GM12878 (cell line): ENCODE data around the gene SNAP29. TPM values are rescaled to one million over a fixed set of nuclear protein-coding genes. Genes with fewer than 3 reads are reported as not detected.

Experiments
- ATAC-seq: fragments of 200-7000 bp; cut with Tn5 transposase; 3 replicates; pipeline ENCODE4 v1.9.1; 2020; ENCODE audit warnings: mild to moderate bottlenecking, moderate library complexity
- BruUV-seq: library from RNA; stranded (reverse); fragments of 400-500 nt; replicated peaks from 2 replicates; lab custom pipeline; 2021; lab: Mats Ljungman, UMichigan
- CTCF ChIA-PET: fragments of 300-600 bp; sonication (Branson Sonifier 250); formaldehyde crosslinking; extraction: SDS; loops from one replicate; lab custom pipeline; 2021; ENCODE audit warnings: inconsistent platforms; lab: Yijun Ruan, JAX
- POLR2A ChIA-PET: fragments of 350-600 bp; formaldehyde crosslinking; extraction: SDS; loops from one replicate; lab custom pipeline; 2021; ENCODE audit warnings: inconsistent platforms; lab: Charles Lee
- RAD21 ChIA-PET: fragments of 300-600 bp; sonication (Branson Sonifier 250); formaldehyde crosslinking; loops from one replicate; lab custom pipeline; 2023; ENCODE audit warnings: antibody characterized with exemption; ENCODE audit not compliant: unreplicated experiment; lab: Charles Lee
- SMC1A ChIA-PET: fragments of 300-600 bp; sonication (Branson Sonifier 250); formaldehyde crosslinking; loops from one replicate; lab custom pipeline; 2023; ENCODE audit not compliant: unreplicated experiment, uncharacterized antibody; lab: Charles Lee
- DNase-seq: peaks from one replicate; pipeline ENCODE4 v3.0.0-alpha.2; 2011; ENCODE audit warnings: low read depth, low spot score
- FAIRE-seq: peaks from 3 replicates; lab custom pipeline; 2011; peaks lifted over from hg19 to GRCh38; lab: Jason Lieb, UNC
- H2AFZ ChIP-seq: 2 replicates; pipeline ENCODE4 v1.6.0; 2011; ENCODE audit warnings: low read depth, low read length, control low read depth; ENCODE audit not compliant: control insufficient read depth
- H3K27ac ChIP-seq: 2 replicates; pipeline ENCODE4 v1.5.1; 2011; ENCODE audit warnings: control low read depth; ENCODE audit not compliant: control insufficient read depth, insufficient read depth
- H3K27me3 ChIP-seq, 2 experiments: replicated peaks in 1 of 2; 2 replicates each; pipeline versions ENCODE4 v1.6.0 to v1.6.1; 2011; ENCODE audit warnings: low read length in 1 of 2; ENCODE audit not compliant: control insufficient read depth in 2 of 2, insufficient read depth in 2 of 2
- H3K36me3 ChIP-seq, 2 experiments: 2 replicates each; pipeline ENCODE4 v1.5.1; 2011; ENCODE audit warnings: low read length in 1 of 2; ENCODE audit not compliant: control insufficient read depth in 2 of 2, insufficient read depth in 2 of 2
- H3K4me1 ChIP-seq: 2 replicates; pipeline ENCODE4 v1.6.1; 2011; ENCODE audit warnings: mild to moderate bottlenecking, low read length, moderate library complexity, mixed read lengths; ENCODE audit not compliant: control insufficient read depth, insufficient read depth
- H3K4me2 ChIP-seq: 2 replicates; pipeline ENCODE4 v1.6.0; 2011; ENCODE audit warnings: control low read depth; ENCODE audit not compliant: control insufficient read depth, insufficient read depth
- H3K4me3 ChIP-seq: fragments of 200-600 bp; sonication (generic); 2 replicates; pipeline ENCODE4 v1.5.1; 2016
- H3K79me2 ChIP-seq: 2 replicates; pipeline ENCODE4 v1.6.0; 2011; ENCODE audit warnings: low read length; ENCODE audit not compliant: control insufficient read depth, insufficient read depth
- H3K9ac ChIP-seq: 2 replicates; pipeline ENCODE4 v1.8.0; 2011; ENCODE audit warnings: low read length, control low read depth, mixed read lengths; ENCODE audit not compliant: control insufficient read depth, insufficient read depth
- H3K9me3 ChIP-seq: replicated peaks from 3 replicates; pipeline ENCODE4 v1.5.1; 2011; ENCODE audit warnings: mild to moderate bottlenecking, low read length; ENCODE audit not compliant: control insufficient read depth, insufficient read depth
- H4K20me1 ChIP-seq: 2 replicates; pipeline ENCODE4 v1.6.0; 2011; ENCODE audit not compliant: control insufficient read depth, insufficient read depth
- CHD4 ChIP-seq: fragments of 200-600 bp; sonication (generic); IDR thresholded peaks from 2 replicates; pipeline ENCODE4 v1.6.1; 2016; ENCODE audit warnings: mild to moderate bottlenecking
- MLLT1 ChIP-seq: fragments of 450-650 bp; IDR thresholded peaks from 2 replicates; pipeline ENCODE4 v1.6.1; 2016; ENCODE audit warnings: mild to moderate bottlenecking
- PKNOX1 ChIP-seq: fragments of 450-650 bp; IDR thresholded peaks from 2 replicates; pipeline ENCODE4 v1.6.1; 2016; ENCODE audit warnings: mild to moderate bottlenecking
- RELB ChIP-seq: fragments of 450-650 bp; IDR thresholded peaks from 2 replicates; pipeline ENCODE4 v1.6.1; 2017; ENCODE audit warnings: low read depth, mild to moderate bottlenecking, moderate library complexity
- WGBS: methylation state at CpG from one replicate; pipeline ENCODE4 v1.1.6; 2016; ENCODE audit warnings: low lambda C conversion rate; ENCODE audit not compliant: insufficient replicate concordance, insufficient coverage; ENCODE audit errors: missing lambda C conversion rate; 5-methylcytosine and 5-hydroxymethylcytosine counted together
- in situ Hi-C: fragments of 300-500 bp; cut with MboI; formaldehyde crosslinking; loops from 9 replicates; pipeline ENCODE4 v1.14.3; 2018; ENCODE audit warnings: mixed read lengths
- intact Hi-C: fragments of 100-400 bp; cut with micrococcal nuclease; formaldehyde crosslinking; loops from one replicate; pipeline ENCODE4 v1.14.2; 2022; ENCODE audit not compliant: unreplicated experiment
- polyA plus RNA-seq, 11 experiments: library from polyadenylated mRNA; depleted of rRNA in 4 of 11; unstranded in 6 of 11; stranded (reverse) in 5 of 11; fragments of >200 nt; fragmentation: Nextera tagmentation in 4 of 11; fragmentation: Illumina TruSeq in 1 of 11; extraction: Ambion mirVana in 4 of 11; extraction: Trizol in 1 of 11; gene quantifications; 1 replicate in 1 of 11; 2 replicates in 10 of 11; pipeline versions ENCODE4 v1.2.1 to v1.2.3, GENCODE V29; 2011 to 2016; ENCODE audit warnings: inconsistent platforms in 2 of 11, missing spikeins in 2 of 11, low read depth in 1 of 11
- total RNA-seq, 4 experiments: library from RNA; depleted of rRNA in 3 of 4; stranded (reverse); fragments of >200 nt in 3 of 4; fragmentation: Illumina TruSeq in 1 of 4; extraction: Trizol in 1 of 4; gene quantifications; 2 replicates each; pipeline versions ENCODE4 v1.2.1 to v1.2.3, GENCODE V29; 2013 to 2021

Gene SNAP29
- total and polyA plus RNA-seq, 10 of the 15 experiments (the other 5 are each of a cell fraction or from before 2014, with no cell fraction given): 4.7 to 45.7 (median 27.9) TPM

- TF ChIP-seq RELB: no peak
Measured at GRCh38 chr22:20865331-20865730, 6.5 kb downstream of the SNAP29 start (continued).

- H3K27me3 ChIP-seq: no peaks in the 10 kb centered on the region
- no peak overlapping the region for H2AFZ ChIP-seq
- no peaks in the 10 kb centered on the region for H3K79me2 ChIP-seq
- H4K20me1 ChIP-seq: no peaks in the 10 kb centered on the region
- intact Hi-C loops: no loop called here
- POLR2A ChIA-PET: no interaction called here
- no peak overlapping the region for H3K27ac ChIP-seq
- DNase-seq (no peak), FAIRE-seq (no peak)
- CTCF ChIA-PET: interaction anchor here (1.2 kb wide), 1 partner anchor 72 kb away, joined by 4 read pairs; no protein-coding TSS in a partner anchor
- no peak overlapping the region for H3K9ac ChIP-seq
- H3K4me1 ChIP-seq: no peaks in the 10 kb centered on the region
- no peak for TF ChIP-seq PKNOX1
- no peak for TF ChIP-seq MLLT1
- no peak for TF ChIP-seq CHD4
- TF ChIP-seq, all 136 proteins: peak for 0
- BruUV-seq: no TSS peak
- Histone ChIP-seq H3K9me3 (no peaks in the 10 kb centered on the region), H3K36me3 (peaks cover 0 to 6% of the 10 kb centered on the region in 2 experiments; a peak in 2 of 4 replicates), H3K4me2 (no peak overlapping the region), H3K4me3 (no peak overlapping the region)
- ATAC-seq: no peak
- in situ Hi-C loops: loop anchor here (10.0 kb wide), 1 partner anchor 49 kb away; the partner anchor contains the start of gene CRKL
- RAD21 ChIA-PET: no interaction called here
- SMC1A ChIA-PET: interaction anchor here (0.6 to 1.2 kb wide), 2 partner anchors 13 to 114 kb away, joined by 3 read pairs; no protein-coding TSS in a partner anchor
- WGBS: 94% methylated on average over 7 of the region's 8 CpGs
Measured at GRCh38 chr22:20865875-20866445, 7.2 kb downstream of the SNAP29 start.
